Fibroblast of the conjunctiva (primary cell): ENCODE results near the gene ARHGEF40.

Experiments
- DNase-seq: peaks from one replicate; pipeline ENCODE4 v3.0.0-alpha.2; 2010; ENCODE audit warnings: low read depth

Gene ARHGEF40

DNA sequence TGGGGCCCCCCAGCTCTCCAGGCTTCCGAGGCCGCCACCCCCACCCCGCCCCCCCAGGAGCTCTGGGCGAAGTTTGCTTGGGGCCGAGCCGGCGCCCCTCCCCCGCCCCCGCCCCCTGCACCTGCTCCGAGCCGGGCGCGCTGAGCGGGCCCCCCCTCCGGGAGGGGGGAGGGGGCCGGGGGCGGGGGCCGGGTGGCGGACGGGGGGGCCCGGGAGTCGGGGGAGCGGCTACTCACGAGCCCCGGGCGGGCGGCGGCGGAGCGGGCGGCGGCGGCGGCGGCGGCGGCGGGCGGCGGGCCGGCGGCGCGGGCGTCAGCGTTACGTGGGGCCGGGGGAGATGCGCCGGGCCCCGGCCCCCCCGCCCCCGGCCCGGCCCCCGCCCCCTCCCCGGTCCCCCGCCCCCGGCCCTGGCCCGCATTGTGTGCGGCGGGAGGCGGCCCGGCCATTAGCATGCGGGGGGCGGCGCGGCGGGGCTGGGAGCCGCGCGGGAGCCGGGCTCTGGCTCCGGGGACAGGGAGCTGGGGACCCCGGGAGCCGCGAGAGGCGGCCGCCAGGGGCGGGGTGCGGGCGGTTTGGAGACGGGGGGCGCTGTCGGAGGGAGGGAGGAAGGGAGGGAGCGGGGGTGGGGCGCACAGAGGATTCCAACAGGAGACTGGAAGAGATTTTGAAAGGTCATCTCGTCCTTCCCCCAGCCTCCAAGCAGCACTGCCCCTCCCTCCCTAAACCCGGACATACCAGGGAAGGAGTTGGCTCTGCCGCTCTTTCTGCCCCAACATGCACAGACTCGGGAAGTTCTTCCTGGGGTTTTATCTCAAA is 28.2 kb downstream of the ARHGEF40 start, which contains the start of gene ZNF219:
TSS of gene ZNF219 (minus strand) at position 580 of the 816 bp plus-strand sequence. CDS start 5,064 bp downstream, outside the sequence.
- peak; percentile 45 for DNase-seq

DNA sequence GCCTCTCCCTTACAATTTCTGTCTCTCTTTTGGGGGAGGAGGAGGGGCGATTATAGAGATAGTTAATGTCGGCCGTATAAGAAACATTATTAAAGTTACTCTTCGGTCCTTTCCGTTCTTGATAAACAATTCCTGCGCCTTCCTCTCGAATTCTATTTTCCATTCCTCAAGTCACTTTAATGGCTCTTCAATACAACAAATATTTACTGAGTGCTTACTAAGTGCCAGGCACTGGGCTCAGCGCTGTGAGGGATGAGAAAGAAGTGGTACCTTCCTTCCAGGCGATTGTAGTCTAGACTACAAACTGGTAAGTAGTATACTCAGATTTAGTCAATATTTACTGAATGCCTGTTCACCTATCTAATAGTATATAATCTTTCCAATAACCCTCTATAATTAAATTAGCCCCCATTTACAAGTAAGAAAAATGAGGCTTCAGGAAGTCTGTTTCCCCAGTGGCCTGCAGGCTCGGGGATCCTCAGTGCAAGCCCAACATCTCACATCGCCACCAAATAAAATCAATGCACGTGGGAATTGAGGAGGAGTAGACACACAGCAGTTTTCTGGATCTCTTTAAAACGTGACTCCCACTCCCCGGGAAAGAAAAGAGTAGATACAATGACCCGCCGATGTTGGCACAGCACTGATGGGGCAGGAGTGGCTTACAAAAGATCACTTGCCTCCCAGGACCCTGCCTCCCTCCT is 28.9 kb downstream of the ARHGEF40 start:
- no peak for DNase-seq

DNA sequence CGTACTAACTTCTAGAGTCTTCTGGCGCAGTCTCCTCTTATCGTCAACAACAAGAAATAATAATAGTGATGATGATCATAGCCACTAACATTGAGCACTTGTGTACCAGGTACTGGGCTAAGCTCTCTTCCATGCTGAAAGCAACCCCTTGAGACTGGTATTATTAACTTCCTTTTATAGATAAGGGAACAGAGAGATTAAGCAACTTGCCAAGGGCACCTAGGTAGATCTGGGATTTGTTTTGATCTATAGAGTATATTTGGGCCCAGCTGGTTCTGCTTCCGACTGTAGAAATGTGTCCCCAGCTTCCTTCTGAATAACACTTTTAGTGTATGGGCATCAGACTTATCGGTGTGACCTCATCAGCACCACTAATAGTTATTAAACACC is 29.5 kb downstream of the ARHGEF40 start:
- DNase-seq, result no peak

DNA sequence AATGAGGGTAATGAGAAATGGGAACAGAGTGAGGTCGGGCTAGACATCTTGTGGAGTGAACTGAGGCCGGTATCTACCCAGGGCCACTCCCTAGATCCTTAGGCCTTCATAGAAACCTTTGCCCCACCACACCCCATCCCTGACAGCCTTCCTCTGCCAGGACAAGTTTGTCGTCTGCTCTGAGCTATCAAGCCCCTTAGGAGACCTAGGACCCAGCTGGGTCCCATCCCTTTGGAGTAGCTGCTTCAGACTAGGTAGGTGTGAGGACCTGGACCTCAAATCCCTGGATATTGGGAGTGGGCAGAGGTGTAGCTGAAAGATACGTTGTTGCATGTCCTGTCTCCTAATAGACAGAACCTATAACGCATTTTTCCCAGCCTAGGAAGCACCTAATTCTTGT is 30.8 kb downstream of the ARHGEF40 start, which contains the start of gene TMEM253:
TSS of gene TMEM253 (plus strand) at position 136 of the 400 bp plus-strand sequence. CDS start 278 bp downstream, outside the sequence.
- DNase-seq, result no peak

DNA sequence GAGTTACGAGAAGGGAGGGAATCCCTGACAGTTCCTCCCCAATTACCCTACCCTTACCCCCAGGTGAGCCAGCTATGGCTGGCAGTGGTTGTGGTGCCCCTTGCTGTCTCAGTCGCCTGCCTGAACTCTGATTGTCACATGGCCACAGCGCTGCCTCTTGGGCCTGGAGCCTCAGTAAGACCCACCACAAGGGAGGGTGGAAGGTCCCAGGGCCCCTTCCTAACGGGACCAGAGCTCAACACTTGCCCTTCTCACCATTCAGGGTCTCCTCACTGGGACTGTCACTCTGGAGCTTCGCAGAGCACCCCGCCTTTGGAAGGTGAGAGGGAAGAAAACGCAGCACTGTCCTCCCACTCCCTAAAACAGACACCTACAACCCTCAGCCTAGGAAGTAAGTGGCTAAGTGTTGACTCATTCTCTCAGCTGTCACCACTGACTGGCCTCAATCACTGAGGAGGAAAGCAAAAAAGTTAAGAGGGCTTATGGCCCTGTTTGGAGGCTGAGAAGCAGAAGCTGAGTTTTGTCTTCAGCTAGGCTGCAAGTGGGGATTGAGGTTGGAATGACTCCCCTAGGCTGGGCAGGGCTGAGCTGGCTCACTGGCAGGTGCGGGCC is 31.8 kb downstream of the ARHGEF40 start:
- DNase-seq, result no peak

DNA sequence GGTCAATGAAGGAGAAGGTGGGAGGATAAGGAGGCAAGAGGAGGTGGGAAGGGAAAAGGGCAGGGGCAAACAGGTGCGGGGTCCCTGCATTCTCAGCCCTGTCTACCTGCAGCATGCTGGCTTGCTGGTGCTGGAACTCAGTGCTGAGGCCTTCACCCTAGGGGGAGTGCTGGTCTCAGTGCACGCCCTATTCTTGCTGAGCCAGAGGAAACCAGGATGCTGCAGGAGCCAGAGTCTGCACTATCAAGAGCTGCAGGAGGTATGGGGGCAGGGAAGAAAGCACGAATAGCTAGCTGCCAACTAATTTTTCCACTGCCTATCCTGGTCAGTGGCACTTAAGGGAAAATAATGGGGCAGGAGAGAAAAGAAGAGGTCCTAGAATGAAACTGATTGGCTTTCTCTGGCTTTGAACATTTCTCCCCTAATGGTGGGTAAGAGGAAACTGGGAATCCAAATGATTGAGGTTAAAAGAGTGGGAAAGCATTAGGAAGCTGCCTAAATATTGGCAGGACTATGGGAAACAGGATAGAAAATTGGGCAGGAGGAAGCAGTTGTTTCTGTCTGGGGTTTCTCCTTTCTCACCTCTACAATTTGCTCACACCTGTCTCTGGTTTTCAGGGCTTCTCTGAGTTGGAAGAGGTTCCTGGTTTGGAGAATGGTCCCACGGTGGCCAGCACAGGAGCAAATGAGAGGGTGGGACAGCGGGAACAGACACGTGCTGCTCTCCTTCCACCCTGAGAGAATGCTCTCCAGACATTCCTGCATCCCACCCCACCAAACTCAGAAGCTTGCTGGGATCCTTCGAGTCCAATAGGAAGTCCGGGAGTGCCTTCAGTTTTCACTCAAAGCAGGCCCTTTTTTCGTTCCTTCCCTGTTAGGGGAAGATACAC is 32.7 kb downstream of the ARHGEF40 start:
- DNase-seq, result no peak

DNA sequence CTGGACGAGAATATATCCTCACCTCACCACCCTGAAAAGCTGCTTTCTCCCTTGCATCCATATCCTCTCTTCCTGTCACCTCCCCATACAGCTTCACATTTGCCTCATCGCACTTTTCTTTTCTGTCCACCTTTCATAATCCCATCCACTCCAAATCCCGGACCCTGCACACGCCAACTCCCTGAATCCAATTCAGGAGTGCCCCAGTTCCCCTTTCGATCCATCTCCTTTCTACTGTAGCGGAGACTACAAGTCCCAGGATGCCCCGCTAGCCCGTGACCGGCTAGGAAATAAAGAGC is 33.3 kb downstream of the ARHGEF40 start:
- DNase-seq, result no peak

DNA sequence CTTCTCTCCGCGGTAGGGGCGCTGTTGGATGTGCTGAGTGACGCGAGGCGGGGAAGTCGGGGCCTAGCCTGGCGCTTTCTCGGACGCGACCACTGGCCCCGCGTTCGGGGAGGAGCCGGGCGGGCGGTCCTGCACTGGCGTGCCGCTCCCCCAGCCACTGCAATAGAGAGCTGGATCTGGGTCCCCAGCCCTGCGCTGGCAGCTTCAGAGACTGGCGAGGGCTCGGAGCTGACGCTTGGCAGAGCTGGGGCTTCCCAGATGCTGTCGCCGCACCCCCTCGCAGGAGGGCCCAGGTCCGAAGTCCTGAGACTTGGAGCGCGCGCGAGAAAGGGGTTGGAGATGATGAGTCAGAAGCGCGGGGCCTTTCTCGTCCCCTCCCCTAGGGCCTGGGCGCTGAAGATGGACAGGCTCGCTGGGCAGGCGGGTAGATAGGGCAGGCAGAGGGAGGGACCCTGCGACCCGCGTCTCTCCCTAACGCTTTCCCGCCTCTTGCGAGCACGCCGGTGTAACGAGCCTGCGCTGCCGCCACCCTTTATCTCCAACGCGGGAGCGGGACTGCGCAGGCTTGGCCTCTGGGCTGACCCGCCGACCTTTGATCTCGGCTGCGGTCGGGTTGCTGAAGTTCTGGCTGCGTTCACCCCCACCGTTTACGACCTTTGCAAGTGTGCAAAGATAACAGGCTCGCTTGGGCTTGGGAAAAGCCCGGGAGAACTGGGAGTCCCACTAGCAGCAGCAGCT is 33.8 kb downstream of the ARHGEF40 start:
- DNase-seq, result peak; percentile 91

DNA sequence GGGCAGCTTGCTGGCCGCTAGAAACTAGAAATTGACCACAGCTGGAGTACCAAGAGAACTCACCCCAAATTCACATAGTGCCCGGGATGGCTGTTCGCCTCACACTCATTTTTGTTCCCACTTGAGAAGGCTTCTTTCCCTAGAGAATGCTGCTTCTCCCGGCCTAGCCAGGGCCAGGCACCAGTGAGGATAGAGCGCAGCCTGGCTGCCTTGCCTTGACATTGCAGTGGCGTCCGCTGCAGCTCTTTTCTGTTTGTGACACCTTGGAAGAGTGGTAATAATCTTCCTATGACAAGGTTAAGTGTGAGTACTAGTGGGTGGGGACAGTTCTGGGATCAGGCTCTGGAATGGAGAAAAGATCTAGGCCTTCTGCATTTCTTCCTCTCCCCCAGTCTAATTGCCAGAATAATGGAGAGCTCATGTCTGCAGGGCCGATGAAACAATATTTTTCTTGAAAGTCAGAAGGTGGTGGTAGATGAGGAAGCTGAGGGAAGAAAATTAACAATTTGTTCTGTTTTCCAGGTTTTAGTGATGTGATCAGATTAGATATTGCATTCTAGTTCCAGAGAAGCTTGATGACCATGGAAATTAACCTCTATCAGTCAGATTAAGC is 34.5 kb downstream of the ARHGEF40 start:
- peak; percentile 69 for DNase-seq

DNA sequence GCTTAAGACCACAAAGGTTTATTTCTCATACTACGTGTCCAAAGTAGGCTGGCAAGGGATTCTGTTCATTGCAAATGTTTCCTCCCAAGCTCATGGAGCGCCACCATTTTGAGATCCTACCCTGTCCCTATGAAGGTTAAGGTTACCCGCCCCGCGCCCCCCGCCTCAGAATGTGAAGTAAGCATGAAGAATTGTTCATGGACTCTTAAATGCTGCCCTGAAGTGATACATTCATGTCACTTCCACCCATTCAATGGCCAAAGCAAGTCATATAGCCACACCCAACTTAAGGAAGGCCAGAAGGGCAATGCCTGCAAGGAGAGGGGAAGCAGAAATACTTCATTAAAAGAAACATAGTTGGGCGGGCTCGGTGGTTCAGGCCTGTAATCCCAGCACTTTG is 35.0 kb downstream of the ARHGEF40 start:
- no peak for DNase-seq

DNA sequence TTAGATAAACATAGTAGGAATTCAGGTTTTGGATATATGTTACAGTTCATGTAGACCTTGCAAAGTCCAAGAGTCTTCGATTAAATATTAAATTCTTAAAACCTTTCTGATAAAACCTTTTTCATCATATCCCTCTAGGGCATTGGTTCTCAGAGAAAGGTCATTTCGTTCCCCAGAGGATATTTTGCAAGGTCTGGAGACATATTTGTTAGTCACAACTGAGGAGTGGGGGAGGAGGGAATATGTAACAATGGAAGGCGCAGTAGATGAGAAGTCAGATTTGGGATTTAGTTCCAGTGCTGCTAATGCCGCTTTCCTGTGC is 36.0 kb downstream of the ARHGEF40 start:
- DNase-seq, result no peak

DNA sequence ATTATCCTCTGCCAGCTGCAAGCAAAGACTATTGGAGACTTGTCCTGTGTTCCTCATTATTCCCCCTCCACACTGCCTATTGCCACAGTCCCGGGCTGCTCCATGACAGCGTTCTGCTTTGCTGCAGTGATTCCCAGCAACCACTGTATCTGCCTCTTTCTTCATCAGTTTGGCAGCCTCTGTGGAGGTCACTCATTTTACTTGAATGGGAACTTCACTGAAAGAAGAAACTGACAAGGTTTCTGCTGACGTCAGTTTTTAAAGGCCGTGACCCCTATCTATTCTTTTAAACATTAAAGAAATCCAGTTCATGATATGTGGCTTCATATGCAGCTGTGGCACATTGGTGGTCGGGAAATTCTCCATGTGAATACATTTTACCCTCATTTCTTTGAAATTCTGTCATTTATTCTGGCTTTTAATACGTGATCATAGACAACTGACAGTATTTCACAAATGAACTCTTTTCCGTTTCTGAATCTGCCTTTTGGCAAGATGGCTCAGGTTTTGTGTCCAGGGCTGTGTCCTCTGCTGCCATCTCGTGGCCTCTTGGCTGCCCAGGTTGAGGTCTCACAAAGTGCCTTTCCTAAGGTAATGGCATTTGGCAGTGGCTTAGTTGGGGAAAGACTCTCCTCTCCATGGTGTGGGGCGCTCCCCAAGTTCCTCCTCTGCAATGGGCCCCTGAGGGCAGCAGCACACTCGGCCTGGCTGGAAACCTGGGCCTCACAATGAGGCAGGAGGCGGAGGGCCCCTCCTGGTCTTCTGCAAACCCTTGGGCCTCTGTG is 36.6 kb downstream of the ARHGEF40 start:
- peak; percentile 67 for DNase-seq

DNA sequence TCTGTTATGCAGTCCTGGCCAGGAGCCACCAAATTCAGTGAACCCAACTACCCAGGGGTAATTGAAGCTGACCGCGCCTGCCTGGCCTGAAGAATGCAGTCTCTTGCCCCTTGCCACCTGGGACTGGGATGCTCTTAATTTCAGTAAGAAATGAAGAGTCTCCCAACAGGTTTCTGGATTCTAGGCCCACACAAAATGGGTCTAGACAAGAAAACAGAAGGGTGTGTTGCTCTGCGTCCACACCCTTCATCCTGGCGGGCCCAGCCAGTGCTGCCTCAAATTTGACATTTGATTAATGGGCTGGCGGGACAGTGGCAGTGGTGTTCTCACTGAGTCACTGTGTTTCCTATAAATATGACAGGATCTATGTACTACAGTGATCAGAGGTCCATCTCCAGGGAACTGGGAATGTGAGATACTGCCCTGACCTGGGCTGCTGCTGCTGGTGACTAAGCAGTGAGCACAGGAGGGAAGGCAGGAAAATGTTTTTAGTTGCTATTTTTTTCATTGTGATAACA is 37.2 kb downstream of the ARHGEF40 start:
- no peak for DNase-seq

DNA sequence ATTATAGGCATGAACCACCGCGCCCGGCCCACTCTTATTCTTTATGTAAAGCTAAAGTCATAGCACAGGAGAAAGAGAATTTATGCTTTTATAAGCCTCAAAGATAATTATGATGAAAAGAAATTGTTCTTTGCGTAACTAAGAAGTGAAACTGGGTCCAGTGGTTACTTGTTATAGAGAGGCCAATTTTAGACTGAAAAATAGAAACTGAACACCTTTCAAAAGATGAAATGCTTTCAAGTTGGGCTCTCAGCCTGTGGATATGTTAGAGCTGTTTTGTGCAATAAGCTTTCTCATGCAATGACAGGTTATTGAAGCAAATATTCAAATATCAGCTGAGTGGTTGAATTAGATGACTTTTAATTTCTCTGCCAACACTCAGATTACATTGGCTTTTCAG is 38.7 kb downstream of the ARHGEF40 start:
- DNase-seq, result no peak

DNA sequence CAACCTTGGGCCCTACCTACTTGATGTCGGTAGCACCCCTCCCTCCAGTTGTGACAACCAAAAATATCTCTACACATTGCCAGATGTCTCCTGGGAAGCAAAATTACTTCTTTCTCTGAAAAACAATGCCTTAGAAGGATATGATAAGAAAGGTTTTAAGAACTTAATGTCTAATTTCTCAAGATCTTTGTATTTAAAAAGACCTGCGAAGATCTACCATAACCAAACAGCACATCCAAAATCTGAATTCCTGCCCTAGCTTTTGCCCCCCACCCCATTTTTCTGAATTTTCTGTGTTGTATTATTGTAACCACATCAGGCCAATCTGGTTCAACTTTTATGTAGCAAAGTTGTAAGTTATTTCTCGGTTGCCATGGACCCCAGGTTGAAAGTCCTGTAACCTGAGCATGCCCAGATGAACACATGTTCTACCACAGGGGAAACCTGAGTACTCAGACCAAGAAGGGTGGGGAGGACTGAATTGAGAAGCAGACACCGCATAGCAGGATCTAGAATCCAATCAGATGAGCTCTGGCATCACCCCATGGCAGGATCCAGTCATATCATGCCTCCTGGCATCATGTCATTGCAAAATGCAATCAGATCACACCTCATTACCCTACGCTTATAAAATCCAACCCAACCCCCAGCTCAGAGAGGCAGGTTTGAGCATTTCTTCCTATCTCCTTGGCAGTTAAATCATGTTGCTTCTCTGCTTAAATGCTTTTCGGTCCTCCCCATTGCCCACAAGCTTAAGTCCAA is 39.5 kb downstream of the ARHGEF40 start:
- no peak for DNase-seq

DNA sequence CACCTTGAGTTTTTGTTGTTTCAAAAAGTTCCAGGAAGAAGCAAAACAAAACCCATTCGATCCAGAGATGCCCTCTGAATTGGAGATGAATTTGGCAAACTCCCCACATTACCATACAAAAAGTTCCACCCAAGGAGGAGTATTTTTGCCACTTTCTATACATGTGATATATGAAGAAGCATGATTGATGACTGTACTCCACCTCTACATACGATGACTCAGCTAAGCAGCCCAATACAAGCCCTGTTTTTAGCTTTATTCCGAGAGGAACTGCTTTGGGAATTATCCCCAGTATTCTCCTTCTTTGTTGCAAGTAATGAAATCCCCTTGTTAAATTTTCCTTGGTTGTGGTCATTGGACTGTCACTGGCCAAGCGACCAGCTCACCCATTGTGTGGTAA is 42.2 kb downstream of the ARHGEF40 start:
- DNase-seq, result no peak

DNA sequence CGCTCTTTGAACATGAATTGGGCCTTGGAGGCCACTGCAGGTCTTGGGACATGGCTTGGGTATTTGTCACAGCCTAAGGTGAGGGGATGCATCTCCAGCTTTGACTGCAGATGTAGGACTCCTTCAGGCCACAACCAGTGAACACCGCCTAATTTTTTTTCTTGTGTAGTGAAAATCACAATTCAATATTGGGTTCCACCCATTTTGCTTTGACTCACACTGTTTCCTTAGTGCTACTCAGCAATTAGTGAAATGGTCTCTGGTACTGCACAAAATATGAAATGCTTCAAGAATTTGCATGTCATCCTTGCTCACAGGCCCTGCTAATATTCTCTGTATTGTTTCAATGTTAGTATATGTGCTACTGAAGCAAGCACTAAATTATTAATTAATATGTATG is 43.3 kb downstream of the ARHGEF40 start:
- no peak for DNase-seq

DNA sequence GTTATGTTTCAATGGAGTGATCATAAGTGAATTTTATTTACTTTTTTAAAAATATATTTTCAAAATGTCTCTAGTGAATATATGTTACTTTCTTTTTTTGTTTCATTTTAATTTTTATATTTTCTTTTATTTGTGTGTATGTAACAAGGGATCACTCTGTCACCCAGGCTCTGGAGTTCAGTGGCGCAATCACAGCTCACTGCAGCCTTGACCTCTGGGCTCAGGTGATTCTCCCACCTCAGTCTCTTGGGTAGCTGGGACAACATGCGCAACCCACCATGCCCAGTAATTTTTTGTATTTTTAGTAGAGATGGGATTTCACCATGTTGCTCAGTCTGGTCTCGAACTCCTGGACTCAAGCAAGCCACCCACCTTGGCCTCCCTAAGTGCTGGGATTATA is 48.8 kb downstream of the ARHGEF40 start:
- DNase-seq, result no peak

DNA sequence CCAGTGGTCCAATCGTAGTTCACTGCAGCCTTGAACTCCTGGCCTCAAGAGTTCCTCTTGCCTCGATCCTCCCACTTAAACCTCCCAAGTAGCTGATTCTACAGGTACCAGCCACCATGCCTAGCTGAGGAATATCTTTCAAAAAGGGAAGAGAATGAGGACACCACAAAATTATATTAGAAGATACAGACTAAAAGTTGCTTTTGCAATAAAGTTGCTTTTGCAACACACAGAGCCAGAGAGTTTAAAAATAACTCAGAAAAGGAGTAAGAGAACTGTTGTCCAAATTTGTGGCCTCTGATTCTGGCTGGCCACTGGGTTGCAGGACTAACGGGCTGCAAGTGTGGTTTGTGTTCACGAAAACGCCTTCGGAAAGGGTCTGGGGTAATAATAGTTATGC is 50.6 kb downstream of the ARHGEF40 start:
- no peak for DNase-seq
